ENCODE measurements around the gene WDR5. TPM values are rescaled to one million over a fixed set of nuclear protein-coding genes. Genes with fewer than 3 reads are reported as not detected.

The WDR5 gene
- total RNA-seq, 1 experiment from 2014 or later = 76.4 TPM

DNA sequence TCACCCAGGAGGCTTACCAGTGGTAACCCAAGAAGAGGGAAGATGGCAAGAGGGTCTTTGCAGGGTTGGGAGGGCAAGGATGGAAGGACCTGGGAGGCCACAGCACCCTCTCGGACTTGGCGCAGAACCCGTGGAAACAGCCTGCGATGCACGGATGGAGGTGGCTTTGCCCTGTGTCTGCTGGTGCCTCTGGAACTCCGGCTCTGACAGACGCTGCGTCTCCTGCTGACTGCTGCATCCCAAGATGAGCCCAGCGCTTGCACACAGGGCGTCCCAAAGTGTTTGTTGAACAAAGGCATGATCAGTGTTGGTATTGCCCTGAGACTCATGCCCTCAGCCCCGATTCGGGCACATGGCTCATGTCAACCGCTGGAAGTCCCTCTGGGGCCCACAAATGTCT lies 30.5 kb downstream of the WDR5 start:
- POLR2A ChIA-PET (ENCODE audit: low non-redundant PET) = no interaction called here
- CTCF ChIA-PET = no interaction called here
- Histone ChIP-seq H3K4me3 (ENCODE audit: low read depth, low read length, poor library complexity, severe bottlenecking) (no peak overlapping the region), H3K9me3 (ENCODE audit: low read depth, low read length, poor library complexity, severe bottlenecking) (no peaks in the 10 kb centered on the region), H3K27me3 (replicated peaks; ENCODE audit: insufficient read depth, low read depth, low read length, poor library complexity) (no peaks in the 10 kb centered on the region), H3K27ac (ENCODE audit: low read depth, low read length, poor library complexity, severe bottlenecking) (no peak overlapping the region), H3K36me3 (ENCODE audit: insufficient read depth, low read length, poor library complexity, severe bottlenecking) (no peaks in the 10 kb centered on the region), H3K4me1 (ENCODE audit: insufficient read depth, low read length, poor library complexity, severe bottlenecking) (no peaks in the 10 kb centered on the region)
- TF ChIP-seq, protein P1, sequence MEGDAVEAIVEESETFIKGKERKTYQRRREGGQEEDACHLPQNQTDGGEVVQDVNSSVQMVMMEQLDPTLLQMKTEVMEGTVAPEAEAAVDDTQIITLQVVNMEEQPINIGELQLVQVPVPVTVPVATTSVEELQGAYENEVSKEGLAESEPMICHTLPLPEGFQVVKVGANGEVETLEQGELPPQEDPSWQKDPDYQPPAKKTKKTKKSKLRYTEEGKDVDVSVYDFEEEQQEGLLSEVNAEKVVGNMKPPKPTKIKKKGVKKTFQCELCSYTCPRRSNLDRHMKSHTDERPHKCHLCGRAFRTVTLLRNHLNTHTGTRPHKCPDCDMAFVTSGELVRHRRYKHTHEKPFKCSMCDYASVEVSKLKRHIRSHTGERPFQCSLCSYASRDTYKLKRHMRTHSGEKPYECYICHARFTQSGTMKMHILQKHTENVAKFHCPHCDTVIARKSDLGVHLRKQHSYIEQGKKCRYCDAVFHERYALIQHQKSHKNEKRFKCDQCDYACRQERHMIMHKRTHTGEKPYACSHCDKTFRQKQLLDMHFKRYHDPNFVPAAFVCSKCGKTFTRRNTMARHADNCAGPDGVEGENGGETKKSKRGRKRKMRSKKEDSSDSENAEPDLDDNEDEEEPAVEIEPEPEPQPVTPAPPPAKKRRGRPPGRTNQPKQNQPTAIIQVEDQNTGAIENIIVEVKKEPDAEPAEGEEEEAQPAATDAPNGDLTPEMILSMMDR (conservative IDR thresholded peaks at IDR 0.05; ENCODE audit: low read depth, low read length) = no peak
- TF ChIP-seq EZH2 (IDR thresholded peaks at IDR 0.05; ENCODE audit: borderline replicate concordance, low read depth, low read length, poor library complexity, severe bottlenecking) = no peak
- DNase-seq (ENCODE audit: low spot score) = no peak
- no TSS peak for BruUV-seq (replicated peaks)
- intact Hi-C loops (cut with micrococcal nuclease; ENCODE audit: unreplicated experiment) = loop anchor here (10.0 kb wide), 1 partner anchor 478 kb away; the partner anchor contains the start of gene COL5A1

DNA sequence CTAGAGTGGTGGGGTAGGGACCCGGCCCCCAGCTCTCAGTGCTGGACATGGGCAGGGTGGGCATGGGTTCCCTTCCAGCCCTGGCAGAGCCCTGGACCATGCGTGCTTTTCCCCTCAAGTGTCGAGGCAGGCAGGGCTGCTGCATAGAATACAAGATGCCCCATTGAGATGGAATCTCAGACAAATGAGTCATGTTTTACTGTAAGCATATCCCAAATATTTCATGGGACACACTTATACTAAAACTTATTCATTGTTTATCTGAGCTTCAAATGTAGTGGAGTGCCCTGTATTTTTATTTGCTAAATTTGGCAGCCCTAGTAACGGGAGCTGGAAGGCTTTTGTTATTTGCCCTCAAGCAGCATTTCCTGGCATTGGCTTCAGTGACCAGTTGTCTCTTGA lies 31.6 kb downstream of the WDR5 start:
- TF ChIP-seq EZH2 (IDR thresholded peaks at IDR 0.05; ENCODE audit: borderline replicate concordance, low read depth, low read length, poor library complexity, severe bottlenecking) = no peak
- TF ChIP-seq, protein P1 (conservative IDR thresholded peaks at IDR 0.05; ENCODE audit: low read depth, low read length) = no peak
- intact Hi-C loops (cut with micrococcal nuclease; ENCODE audit: unreplicated experiment) = loop anchor here (10.0 kb wide), 1 partner anchor 477 kb away; the partner anchor contains the start of gene COL5A1
- no peak for DNase-seq (ENCODE audit: low spot score)
- POLR2A ChIA-PET (ENCODE audit: low non-redundant PET) = no interaction called here
- Histone ChIP-seq H3K4me3 (ENCODE audit: low read depth, low read length, poor library complexity, severe bottlenecking) (no peak overlapping the region), H3K4me1 (ENCODE audit: insufficient read depth, low read length, poor library complexity, severe bottlenecking) (no peaks in the 10 kb centered on the region), H3K27ac (ENCODE audit: low read depth, low read length, poor library complexity, severe bottlenecking) (no peak overlapping the region), H3K9me3 (ENCODE audit: low read depth, low read length, poor library complexity, severe bottlenecking) (no peaks in the 10 kb centered on the region), H3K27me3 (replicated peaks; ENCODE audit: insufficient read depth, low read depth, low read length, poor library complexity) (no peaks in the 10 kb centered on the region), H3K36me3 (ENCODE audit: insufficient read depth, low read length, poor library complexity, severe bottlenecking) (no peaks in the 10 kb centered on the region)
- no TSS peak for BruUV-seq (replicated peaks)
- CTCF ChIA-PET = no interaction called here

DNA sequence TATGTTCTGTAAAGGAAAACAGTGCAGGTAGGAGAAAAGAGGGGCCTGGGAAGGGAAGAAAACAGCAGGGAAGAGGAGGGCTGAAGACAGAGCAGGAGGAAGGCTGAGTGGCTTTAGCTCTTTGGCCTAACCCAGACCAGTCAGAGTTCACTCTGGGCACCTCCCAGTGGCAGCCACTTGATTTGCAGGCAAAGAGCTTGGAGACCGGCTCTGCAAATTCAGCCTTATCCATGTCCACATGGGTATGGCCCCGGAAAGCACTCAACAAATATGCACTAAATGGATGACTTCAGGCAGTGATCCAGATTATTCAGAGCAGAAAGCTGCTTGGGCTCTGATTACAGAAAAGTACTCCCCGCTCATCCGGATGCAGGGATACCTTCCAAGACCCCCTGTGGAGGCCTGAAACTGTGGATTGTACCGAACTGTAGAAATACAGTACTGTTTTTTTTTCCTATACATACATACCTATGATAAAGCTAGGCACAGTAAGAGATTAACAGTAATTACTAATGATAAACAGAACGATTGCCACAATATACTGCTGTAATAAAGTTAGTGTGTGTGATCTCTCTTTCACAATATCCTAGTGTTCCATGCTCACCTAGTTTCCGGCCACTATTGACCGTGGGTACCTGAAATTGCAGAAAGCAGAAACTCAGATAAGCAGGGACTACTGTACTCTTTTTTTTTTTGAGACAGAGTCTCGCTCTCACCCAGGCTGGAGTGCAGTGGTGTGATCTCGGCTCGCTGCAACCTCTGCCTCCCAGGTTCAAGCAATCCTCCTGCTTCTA lies 33.1 kb downstream of the WDR5 start:
- H3K27me3 ChIP-seq (replicated peaks; ENCODE audit: insufficient read depth, low read depth, low read length, poor library complexity) = no peaks in the 10 kb centered on the region
- intact Hi-C loops (cut with micrococcal nuclease; ENCODE audit: unreplicated experiment) = loop anchor here (10.0 kb wide), 1 partner anchor 476 kb away; the partner anchor contains the start of gene COL5A1
- TF ChIP-seq, protein P1 (conservative IDR thresholded peaks at IDR 0.05; ENCODE audit: low read depth, low read length) = peak; percentile 35; the same call in 1 of the 2 replicates
- no peak for TF ChIP-seq EZH2 (IDR thresholded peaks at IDR 0.05; ENCODE audit: borderline replicate concordance, low read depth, low read length, poor library complexity, severe bottlenecking)
- DNase-seq (ENCODE audit: low spot score) = no peak
- H3K9me3 ChIP-seq (ENCODE audit: low read depth, low read length, poor library complexity, severe bottlenecking) = no peaks in the 10 kb centered on the region
- no peaks in the 10 kb centered on the region for H3K36me3 ChIP-seq (ENCODE audit: insufficient read depth, low read length, poor library complexity, severe bottlenecking)
- H3K4me3 ChIP-seq (ENCODE audit: low read depth, low read length, poor library complexity, severe bottlenecking) = no peak overlapping the region
- no peaks in the 10 kb centered on the region for H3K4me1 ChIP-seq (ENCODE audit: insufficient read depth, low read length, poor library complexity, severe bottlenecking)
- CTCF ChIA-PET = interaction anchor here (0.6 to 1.0 kb wide), 2 partner anchors 274 to 487 kb away, joined by 3 to 4 read pairs; no protein-coding TSS in a partner anchor
- POLR2A ChIA-PET (ENCODE audit: low non-redundant PET) = no interaction called here
- BruUV-seq (replicated peaks) = no TSS peak
- H3K27ac ChIP-seq (ENCODE audit: low read depth, low read length, poor library complexity, severe bottlenecking) = no peak overlapping the region

Measured in A673 (cell line).